GM18868 (cell line): ENCODE data around the gene AGAP9.
A peak's percentile ranks its signal among the peaks of the same experiment; 100 is the strongest.
"Not testable (repeated sequence)": the region's sequence is repeated elsewhere in the genome, so short reads cannot be mapped to it uniquely, and the experiment has no call there.

ENCODE experiments used
- ATAC-seq: cut with Tn5 transposase; IDR thresholded peaks from one replicate; pipeline ENCODE4 v1.9.1; 2021; ENCODE audit warnings: mild to moderate bottlenecking, moderate library complexity; ENCODE audit not compliant: unreplicated experiment

Gene AGAP9

GRCh38 chr10:47523475-47523874 is at the start of gene AGAP9:
TSS of gene AGAP9 (minus strand) at chr10:47523638. CDS start at chr10:47523526, 112 bp downstream.
- not testable (repeated sequence) for ATAC-seq

- not testable (repeated sequence) for ATAC-seq
Measured at GRCh38 chr10:47571138-47571912, 47.9 kb upstream of the AGAP9 start.

- not testable (repeated sequence) for ATAC-seq
Measured at GRCh38 chr10:47566757-47567156, 43.3 kb upstream of the AGAP9 start.

GRCh38 chr10:47566108-47566699 is 42.8 kb upstream of the AGAP9 start:
- not testable (repeated sequence) for ATAC-seq

- ATAC-seq = not testable (repeated sequence)
Measured at GRCh38 chr10:47565517-47565920, 42.1 kb upstream of the AGAP9 start.

GRCh38 chr10:47564953-47565352 is 41.5 kb upstream of the AGAP9 start:
- not testable (repeated sequence) for ATAC-seq

- ATAC-seq = not testable (repeated sequence)
Measured at GRCh38 chr10:47564318-47564717, 40.9 kb upstream of the AGAP9 start.

GRCh38 chr10:47560452-47560851 is 37.0 kb upstream of the AGAP9 start:
- ATAC-seq = not testable (repeated sequence)

- ATAC-seq = not testable (repeated sequence)
Measured at GRCh38 chr10:47559718-47560308, 36.4 kb upstream of the AGAP9 start.

- ATAC-seq = not testable (repeated sequence)
Measured at GRCh38 chr10:47558109-47558508, 34.7 kb upstream of the AGAP9 start.

GRCh38 chr10:47557616-47558015 is 34.2 kb upstream of the AGAP9 start:
- not testable (repeated sequence) for ATAC-seq

GRCh38 chr10:47555334-47555733 is 31.9 kb upstream of the AGAP9 start:
- ATAC-seq = not testable (repeated sequence)

- not testable (repeated sequence) for ATAC-seq
Measured at GRCh38 chr10:47554552-47554951, 31.1 kb upstream of the AGAP9 start.

GRCh38 chr10:47553860-47554247 is 30.4 kb upstream of the AGAP9 start:
- not testable (repeated sequence) for ATAC-seq

GRCh38 chr10:47553214-47553859 is 29.9 kb upstream of the AGAP9 start:
- peak; percentile 94 for ATAC-seq

GRCh38 chr10:47552719-47553118 is 29.3 kb upstream of the AGAP9 start:
- ATAC-seq = peak; percentile 54

- ATAC-seq = not testable (repeated sequence)
Measured at GRCh38 chr10:47547286-47547685, 23.8 kb upstream of the AGAP9 start.

- not testable (repeated sequence) for ATAC-seq
Measured at GRCh38 chr10:47536430-47536829, 13.0 kb upstream of the AGAP9 start.

- not testable (repeated sequence) for ATAC-seq
Measured at GRCh38 chr10:47502313-47502712, 21.1 kb downstream of the AGAP9 start.

- ATAC-seq = not testable (repeated sequence)
Measured at GRCh38 chr10:47494226-47494625, 29.2 kb downstream of the AGAP9 start.

GRCh38 chr10:47491600-47491999 is 31.8 kb downstream of the AGAP9 start, which contains the start of gene FAM25G:
TSS of gene FAM25G (minus strand) at chr10:47491700. CDS start at chr10:47491674, 26 bp downstream.
- ATAC-seq = not testable (repeated sequence)
